Measurements from ENCODE around the gene SCN3A. TPM values are rescaled to one million over a fixed set of nuclear protein-coding genes. Genes with fewer than 3 reads are reported as not detected.

Gene SCN3A
- total and polyA plus RNA-seq, 2 donors (not counting 3 experiments of a cell fraction or from before 2014, with no cell fraction given) = not detected

DNA sequence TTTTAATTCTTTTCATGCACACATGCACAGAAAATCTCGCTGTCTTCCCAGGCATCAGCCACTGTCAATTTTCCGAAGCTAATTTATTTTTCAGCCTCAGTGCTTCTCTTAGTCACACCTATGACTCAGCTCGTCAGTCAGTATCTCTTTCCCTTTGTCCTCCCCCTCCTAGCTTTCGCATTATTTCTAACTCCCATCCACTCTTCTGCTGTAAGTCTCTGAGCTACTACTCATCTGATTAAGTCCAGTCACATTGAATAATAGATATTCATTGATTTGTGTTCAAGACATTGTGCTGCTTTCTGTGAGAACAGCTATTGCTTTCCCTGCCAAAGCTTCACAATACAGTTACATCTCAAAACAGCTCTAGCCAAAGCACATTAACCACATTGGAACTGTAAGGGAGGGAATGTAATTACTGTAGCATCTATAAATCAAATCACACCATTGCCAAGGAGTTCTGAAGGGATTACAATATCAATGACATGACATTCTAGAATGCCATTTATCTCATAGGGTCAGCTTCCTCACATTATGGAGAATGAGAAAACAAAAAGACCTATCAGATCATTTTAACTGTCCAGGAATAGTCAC, 89.4 kb downstream of the SCN3A start:
- dilution Hi-C loops (cut with MboI; ENCODE audit: extremely low pct_ligation_motif_present, low sequenced_read_pairs) = no loop called here
- DNase-seq (ENCODE audit: low read depth, low spot score) (no peak), FAIRE-seq (no peak)
- H3K27me3 ChIP-seq (ENCODE audit: control insufficient read depth in 2 of 2, insufficient read depth in 2 of 2, low read length in 2 of 2) = no peaks in the 10 kb centered on the region
- H3K4me1 ChIP-seq (ENCODE audit: control insufficient read depth, extremely low read depth, insufficient read depth, low read length) = no peaks in the 10 kb centered on the region
- POLR2A ChIA-PET = no interaction called here
- no peaks in the 10 kb centered on the region for H3K36me3 ChIP-seq (ENCODE audit: control insufficient read depth in 2 of 2, extremely low read depth in 1 of 2, insufficient read depth in 2 of 2, low read length in 2 of 2)
- no peaks in the 10 kb centered on the region for H3K79me2 ChIP-seq (ENCODE audit: control insufficient read depth, insufficient read depth, low read length)
- H3K27ac ChIP-seq (ENCODE audit: insufficient read depth, low read depth, low read length) = no peak overlapping the region
- no peak overlapping the region for H2AFZ ChIP-seq (ENCODE audit: low read depth, low read length)
- H3K9me1 ChIP-seq (replicated peaks; ENCODE audit: control insufficient read depth, extremely low read depth, insufficient read depth, low read length) = no peaks in the 10 kb centered on the region
- no peak overlapping the region for H3K9ac ChIP-seq (replicated peaks; ENCODE audit: extremely low read depth, insufficient read depth, low read length)
- TF ChIP-seq MYC (IDR thresholded peaks at IDR 0.05; ENCODE audit: low read depth, low read length) (no peak), POLR2A (IDR thresholded peaks at IDR 0.05; ENCODE audit: low read depth, low read length) (no peak), FOS (IDR thresholded peaks at IDR 0.05; ENCODE audit: borderline replicate concordance, insufficient read depth, low read length) (no peak), GATA2 (IDR thresholded peaks at IDR 0.05; ENCODE audit: insufficient read depth, insufficient read length, low read depth, low read length) (no peak), MAX (IDR thresholded peaks at IDR 0.05; ENCODE audit: insufficient read depth, insufficient read length) (no peak), POLR2AphosphoS5 (IDR thresholded peaks at IDR 0.05; ENCODE audit: insufficient read depth, low read depth, low read length) (no peak), EZH2 (IDR thresholded peaks at IDR 0.05; ENCODE audit: borderline replicate concordance, low read depth, low read length, severe bottlenecking) (no peak), JUN (IDR thresholded peaks at IDR 0.05; ENCODE audit: borderline replicate concordance, insufficient read depth, insufficient read length, low read depth) (no peak)
- TF ChIP-seq, protein P1, sequence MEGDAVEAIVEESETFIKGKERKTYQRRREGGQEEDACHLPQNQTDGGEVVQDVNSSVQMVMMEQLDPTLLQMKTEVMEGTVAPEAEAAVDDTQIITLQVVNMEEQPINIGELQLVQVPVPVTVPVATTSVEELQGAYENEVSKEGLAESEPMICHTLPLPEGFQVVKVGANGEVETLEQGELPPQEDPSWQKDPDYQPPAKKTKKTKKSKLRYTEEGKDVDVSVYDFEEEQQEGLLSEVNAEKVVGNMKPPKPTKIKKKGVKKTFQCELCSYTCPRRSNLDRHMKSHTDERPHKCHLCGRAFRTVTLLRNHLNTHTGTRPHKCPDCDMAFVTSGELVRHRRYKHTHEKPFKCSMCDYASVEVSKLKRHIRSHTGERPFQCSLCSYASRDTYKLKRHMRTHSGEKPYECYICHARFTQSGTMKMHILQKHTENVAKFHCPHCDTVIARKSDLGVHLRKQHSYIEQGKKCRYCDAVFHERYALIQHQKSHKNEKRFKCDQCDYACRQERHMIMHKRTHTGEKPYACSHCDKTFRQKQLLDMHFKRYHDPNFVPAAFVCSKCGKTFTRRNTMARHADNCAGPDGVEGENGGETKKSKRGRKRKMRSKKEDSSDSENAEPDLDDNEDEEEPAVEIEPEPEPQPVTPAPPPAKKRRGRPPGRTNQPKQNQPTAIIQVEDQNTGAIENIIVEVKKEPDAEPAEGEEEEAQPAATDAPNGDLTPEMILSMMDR (IDR thresholded peaks at IDR 0.05; ENCODE audit: extremely low read depth in 1 of 2, insufficient read depth in 1 of 2, low read depth in 1 of 2, low read length in 2 of 2) = no peak
- intact Hi-C loops (cut with micrococcal nuclease) = no loop called here
- H4K20me1 ChIP-seq (replicated peaks; ENCODE audit: control insufficient read depth, extremely low read depth, insufficient read depth, low read length) = no peaks in the 10 kb centered on the region
- H3K4me3 ChIP-seq (replicated peaks in 1 of 3; ENCODE audit: insufficient read depth in 1 of 3, low read depth in 1 of 3, low read length in 3 of 3) = no peak overlapping the region
- H3K4me2 ChIP-seq (ENCODE audit: insufficient read depth, low read length) = no peak overlapping the region
- BruUV-seq (replicated peaks) = no TSS peak
- CTCF ChIA-PET = interaction anchor here (0.8 to 1.3 kb wide), 2 partner anchors 27 to 98 kb away, joined by 3 read pairs; no protein-coding TSS in a partner anchor
- H3K9me3 ChIP-seq (replicated peaks; ENCODE audit: control insufficient read depth, insufficient read depth, low read length) = no peaks in the 10 kb centered on the region
